ENCODE measurements around the gene RCVRN. TPM values are rescaled to one million over a fixed set of nuclear protein-coding genes. Genes with fewer than 3 reads are reported as not detected.

The RCVRN gene
- total RNA-seq, 4 donors from 2014 or later, result 0.88 TPM; not detected in 3

GRCh38 chr17:9883451-9883850 is 21.6 kb downstream of the RCVRN start:
- H3K9me3 ChIP-seq, result peaks cover 0 to 5% of the 10 kb centered on the region in 2 donors
- intact Hi-C loops (cut with DNase I; ENCODE audit: low total_unique reads), result no loop called here

GRCh38 chr17:9880582-9880999 is 24.5 kb downstream of the RCVRN start:
- no peaks in the 10 kb centered on the region for H3K4me1 ChIP-seq
- TF ChIP-seq CTCF (IDR thresholded peaks at IDR 0.05) (no peak), POLR2A (IDR thresholded peaks at IDR 0.05) (no peak)
- H3K36me3 ChIP-seq, result no peaks in the 10 kb centered on the region
- no peaks in the 10 kb centered on the region for H3K27me3 ChIP-seq
- H3K9me3 ChIP-seq, result peaks cover 0 to 5% of the 10 kb centered on the region in 2 donors
- intact Hi-C loops (cut with DNase I; ENCODE audit: low total_unique reads), result no loop called here
- DNase-seq, result no peak
- H3K27ac ChIP-seq, result no peak overlapping the region
- no peak overlapping the region for H3K4me3 ChIP-seq

More at GRCh38 chr17:9883451-9883850, 21.6 kb downstream of the RCVRN start:
- Histone ChIP-seq H3K27ac (no peak overlapping the region), H3K4me1 (no peaks in the 10 kb centered on the region), H3K4me3 (no peak overlapping the region), H3K36me3 (no peaks in the 10 kb centered on the region), H3K27me3 (no peaks in the 10 kb centered on the region)
- no peak for DNase-seq
- TF ChIP-seq CTCF (IDR thresholded peaks at IDR 0.05) (no peak), POLR2A (IDR thresholded peaks at IDR 0.05) (no peak)

GRCh38 chr17:9878786-9879525 is 26.1 kb downstream of the RCVRN start:
- Histone ChIP-seq H3K9me3 (peaks cover 0 to 5% of the 10 kb centered on the region in 2 donors), H3K27ac (no peak overlapping the region), H3K4me1 (no peaks in the 10 kb centered on the region), H3K36me3 (no peaks in the 10 kb centered on the region), H3K4me3 (no peak overlapping the region), H3K27me3 (no peaks in the 10 kb centered on the region)
- intact Hi-C loops (cut with DNase I; ENCODE audit: low total_unique reads), result no loop called here
- DNase-seq, result no peak
- TF ChIP-seq POLR2A (IDR thresholded peaks at IDR 0.05) (no peak), CTCF (IDR thresholded peaks at IDR 0.05) (no peak)

GRCh38 chr17:9878356-9878755 is 26.7 kb downstream of the RCVRN start:
- Histone ChIP-seq H3K9me3 (peaks cover 0 to 5% of the 10 kb centered on the region in 2 donors), H3K27me3 (no peaks in the 10 kb centered on the region), H3K4me3 (no peak overlapping the region), H3K27ac (no peak overlapping the region), H3K4me1 (no peaks in the 10 kb centered on the region), H3K36me3 (no peaks in the 10 kb centered on the region)
- TF ChIP-seq POLR2A (IDR thresholded peaks at IDR 0.05) (no peak), CTCF (IDR thresholded peaks at IDR 0.05) (no peak)
- DNase-seq, result no peak
- intact Hi-C loops (cut with DNase I; ENCODE audit: low total_unique reads), result no loop called here

- H3K9me3 ChIP-seq, result no peaks in the 10 kb centered on the region
- peak; percentile 33 to 51 for DNase-seq
- H3K36me3 ChIP-seq, result no peaks in the 10 kb centered on the region
- no peaks in the 10 kb centered on the region for H3K27me3 ChIP-seq
- TF ChIP-seq POLR2A (IDR thresholded peaks at IDR 0.05) (no peak), CTCF (IDR thresholded peaks at IDR 0.05) (no peak)
- intact Hi-C loops (cut with DNase I; ENCODE audit: low total_unique reads), result no loop called here
- peak overlapping the region; percentile 60 to 77 for H3K27ac ChIP-seq
- no peaks in the 10 kb centered on the region for H3K4me1 ChIP-seq
- H3K4me3 ChIP-seq, result no peak overlapping the region
Measured at GRCh38 chr17:9875441-9875840, 29.6 kb downstream of the RCVRN start.

All from uterus (tissue), 4 donors.